Liver (tissue), 3 donors: ENCODE measurements around the gene SSBP2.

Source experiments
- RXRA ChIP-seq, 2 donors: IDR thresholded peaks; 2 replicates each; pipeline ENCODE4 v1.6.1; 2017 to 2018; ENCODE audit warnings: antibody characterized with exemption in 2 of 2, mild to moderate bottlenecking in 1 of 2
- TF ChIP-seq, protein P1 (sequence below): fragments of 150-350 bp; IDR thresholded peaks from 2 replicates; pipeline ENCODE4 v1.5.1; 2017; ENCODE audit warnings: improper control_type of control experiment, low read depth, low read length; ENCODE audit not compliant: missing input control
- TF ChIP-seq, protein P2 (sequence below): IDR thresholded peaks from 2 replicates; pipeline ENCODE4 v1.6.1; 2016; ENCODE audit warnings: antibody characterized with exemption, mild to moderate bottlenecking
- TF ChIP-seq, protein P3 (sequence below): IDR thresholded peaks from 2 replicates; pipeline ENCODE4 v1.6.1; 2016; ENCODE audit warnings: antibody characterized with exemption
- donor health status: healthy.
- donor health status: healthy.

DNA sequence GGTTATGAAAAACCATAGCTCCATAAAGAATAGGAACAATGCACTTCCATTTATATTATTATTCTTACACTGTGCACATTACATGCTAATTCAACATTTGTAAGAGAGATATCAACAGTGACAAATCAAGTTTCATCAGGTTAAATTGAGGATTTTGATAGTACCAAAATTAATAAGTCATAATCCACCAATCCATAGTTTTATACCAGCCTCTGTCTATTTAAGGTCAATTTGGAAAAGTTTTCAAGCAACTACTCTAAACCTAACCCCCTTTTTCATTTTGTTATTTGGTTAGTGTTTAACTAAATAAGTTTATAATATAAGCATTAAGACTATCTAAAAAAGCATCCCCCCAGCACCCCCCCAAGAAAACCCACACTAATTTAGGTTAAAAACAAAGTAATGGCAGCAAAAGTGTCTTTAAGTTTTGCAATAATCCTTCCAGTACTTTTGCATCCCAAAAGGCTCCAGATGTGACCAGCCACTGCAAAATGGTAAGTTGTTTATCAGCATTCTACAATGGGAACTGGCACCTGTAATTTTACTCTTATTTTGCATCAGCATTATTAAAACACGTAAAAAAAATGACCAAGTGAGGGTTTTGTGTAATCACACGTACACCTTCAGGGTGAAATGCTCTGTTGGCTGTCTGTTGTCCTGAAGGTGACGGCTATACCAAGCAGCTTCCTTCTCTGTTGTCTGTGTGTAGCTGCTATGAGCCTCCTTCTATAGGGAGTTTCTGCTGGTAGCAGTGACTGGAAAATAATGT lies 36.8 kb upstream of the SSBP2 start:
- TF ChIP-seq, protein P1, sequence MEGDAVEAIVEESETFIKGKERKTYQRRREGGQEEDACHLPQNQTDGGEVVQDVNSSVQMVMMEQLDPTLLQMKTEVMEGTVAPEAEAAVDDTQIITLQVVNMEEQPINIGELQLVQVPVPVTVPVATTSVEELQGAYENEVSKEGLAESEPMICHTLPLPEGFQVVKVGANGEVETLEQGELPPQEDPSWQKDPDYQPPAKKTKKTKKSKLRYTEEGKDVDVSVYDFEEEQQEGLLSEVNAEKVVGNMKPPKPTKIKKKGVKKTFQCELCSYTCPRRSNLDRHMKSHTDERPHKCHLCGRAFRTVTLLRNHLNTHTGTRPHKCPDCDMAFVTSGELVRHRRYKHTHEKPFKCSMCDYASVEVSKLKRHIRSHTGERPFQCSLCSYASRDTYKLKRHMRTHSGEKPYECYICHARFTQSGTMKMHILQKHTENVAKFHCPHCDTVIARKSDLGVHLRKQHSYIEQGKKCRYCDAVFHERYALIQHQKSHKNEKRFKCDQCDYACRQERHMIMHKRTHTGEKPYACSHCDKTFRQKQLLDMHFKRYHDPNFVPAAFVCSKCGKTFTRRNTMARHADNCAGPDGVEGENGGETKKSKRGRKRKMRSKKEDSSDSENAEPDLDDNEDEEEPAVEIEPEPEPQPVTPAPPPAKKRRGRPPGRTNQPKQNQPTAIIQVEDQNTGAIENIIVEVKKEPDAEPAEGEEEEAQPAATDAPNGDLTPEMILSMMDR: no peak
- TF ChIP-seq, protein P2, sequence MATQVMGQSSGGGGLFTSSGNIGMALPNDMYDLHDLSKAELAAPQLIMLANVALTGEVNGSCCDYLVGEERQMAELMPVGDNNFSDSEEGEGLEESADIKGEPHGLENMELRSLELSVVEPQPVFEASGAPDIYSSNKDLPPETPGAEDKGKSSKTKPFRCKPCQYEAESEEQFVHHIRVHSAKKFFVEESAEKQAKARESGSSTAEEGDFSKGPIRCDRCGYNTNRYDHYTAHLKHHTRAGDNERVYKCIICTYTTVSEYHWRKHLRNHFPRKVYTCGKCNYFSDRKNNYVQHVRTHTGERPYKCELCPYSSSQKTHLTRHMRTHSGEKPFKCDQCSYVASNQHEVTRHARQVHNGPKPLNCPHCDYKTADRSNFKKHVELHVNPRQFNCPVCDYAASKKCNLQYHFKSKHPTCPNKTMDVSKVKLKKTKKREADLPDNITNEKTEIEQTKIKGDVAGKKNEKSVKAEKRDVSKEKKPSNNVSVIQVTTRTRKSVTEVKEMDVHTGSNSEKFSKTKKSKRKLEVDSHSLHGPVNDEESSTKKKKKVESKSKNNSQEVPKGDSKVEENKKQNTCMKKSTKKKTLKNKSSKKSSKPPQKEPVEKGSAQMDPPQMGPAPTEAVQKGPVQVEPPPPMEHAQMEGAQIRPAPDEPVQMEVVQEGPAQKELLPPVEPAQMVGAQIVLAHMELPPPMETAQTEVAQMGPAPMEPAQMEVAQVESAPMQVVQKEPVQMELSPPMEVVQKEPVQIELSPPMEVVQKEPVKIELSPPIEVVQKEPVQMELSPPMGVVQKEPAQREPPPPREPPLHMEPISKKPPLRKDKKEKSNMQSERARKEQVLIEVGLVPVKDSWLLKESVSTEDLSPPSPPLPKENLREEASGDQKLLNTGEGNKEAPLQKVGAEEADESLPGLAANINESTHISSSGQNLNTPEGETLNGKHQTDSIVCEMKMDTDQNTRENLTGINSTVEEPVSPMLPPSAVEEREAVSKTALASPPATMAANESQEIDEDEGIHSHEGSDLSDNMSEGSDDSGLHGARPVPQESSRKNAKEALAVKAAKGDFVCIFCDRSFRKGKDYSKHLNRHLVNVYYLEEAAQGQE: no peak
- no peak for TF ChIP-seq RXRA (IDR thresholded peaks at IDR 0.05)
- TF ChIP-seq, protein P3, sequence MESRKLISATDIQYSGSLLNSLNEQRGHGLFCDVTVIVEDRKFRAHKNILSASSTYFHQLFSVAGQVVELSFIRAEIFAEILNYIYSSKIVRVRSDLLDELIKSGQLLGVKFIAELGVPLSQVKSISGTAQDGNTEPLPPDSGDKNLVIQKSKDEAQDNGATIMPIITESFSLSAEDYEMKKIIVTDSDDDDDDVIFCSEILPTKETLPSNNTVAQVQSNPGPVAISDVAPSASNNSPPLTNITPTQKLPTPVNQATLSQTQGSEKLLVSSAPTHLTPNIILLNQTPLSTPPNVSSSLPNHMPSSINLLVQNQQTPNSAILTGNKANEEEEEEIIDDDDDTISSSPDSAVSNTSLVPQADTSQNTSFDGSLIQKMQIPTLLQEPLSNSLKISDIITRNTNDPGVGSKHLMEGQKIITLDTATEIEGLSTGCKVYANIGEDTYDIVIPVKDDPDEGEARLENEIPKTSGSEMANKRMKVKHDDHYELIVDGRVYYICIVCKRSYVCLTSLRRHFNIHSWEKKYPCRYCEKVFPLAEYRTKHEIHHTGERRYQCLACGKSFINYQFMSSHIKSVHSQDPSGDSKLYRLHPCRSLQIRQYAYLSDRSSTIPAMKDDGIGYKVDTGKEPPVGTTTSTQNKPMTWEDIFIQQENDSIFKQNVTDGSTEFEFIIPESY: no peak
